ENCODE data around the gene COX6A2. TPM values are rescaled to one million over a fixed set of nuclear protein-coding genes. Genes with fewer than 3 reads are reported as not detected.

The COX6A2 gene
- polyA plus RNA-seq, 2 of the 4 experiments (the other 2 are of a cell fraction), result not detected

- no peak for TF ChIP-seq RNF2 (IDR thresholded peaks at IDR 0.05; ENCODE audit: borderline replicate concordance, low read depth)
- no peak for TF ChIP-seq FOSB (CRISPR knock-in tag; IDR thresholded peaks at IDR 0.05)
- no peak for TF ChIP-seq ZSCAN20 (CRISPR knock-in tag; IDR thresholded peaks at IDR 0.05)
- TF ChIP-seq E2F6 (IDR thresholded peaks at IDR 0.05; ENCODE audit: borderline replicate concordance, low read depth), result no peak
- ATAC-seq (no peak), FAIRE-seq (no peak), DNase-seq (ENCODE audit: low read depth in 1 of 2, low spot score in 1 of 2) (no peak)
- no peak overlapping the region for H3K4me2 ChIP-seq
- no peak overlapping the region for H3K27ac ChIP-seq
- no peaks in the 10 kb centered on the region for H3K4me1 ChIP-seq
- H3K9me3 ChIP-seq, result no peaks in the 10 kb centered on the region
- H3K4me3 ChIP-seq, result no peak overlapping the region
- ChIA-PET POLR2A (no interaction called here), CTCF (interaction anchor here (0.6 to 1.3 kb wide), 4 partner anchors 34 to 164 kb away, joined by 3 to 4 read pairs (median 3); no protein-coding TSS in a partner anchor)
- 80% methylated on average over 11 of the region's 12 CpGs for WGBS (ENCODE audit: missing lambda C conversion rate)
These were observed 48.0 kb downstream of the COX6A2 start for GRCh38 chr16:31380201-31380600.

Other genes with a start within 250 kb of the COX6A2 start
- gene FUS, start 248.2 kb downstream of the COX6A2 start, polyA plus RNA-seq (2011; rRNA removed), result 168 and 224 TPM in 2 replicates
- gene FUS, start 248.2 kb downstream of the COX6A2 start, polyA plus RNA-seq (2017; fragmentation: RNase III; extraction: RNeasy Plus Mini Kit Qiagen cat#74134 plus additional on column Dnase treatment), result 740 to 780 TPM (median 745 TPM) in 3 replicates
- 16.1 and 20.0 TPM in 2 replicates for gene PYCARD, start 225.6 kb downstream of the COX6A2 start, polyA plus RNA-seq (2011; rRNA removed)
- gene PYCARD, start 225.6 kb downstream of the COX6A2 start, polyA plus RNA-seq (2017; fragmentation: RNase III; extraction: RNeasy Plus Mini Kit Qiagen cat#74134 plus additional on column Dnase treatment), result 26.4 to 32.2 TPM (median 30.1 TPM) in 3 replicates
- not detected in 2 replicates for gene TRIM72, start 214.2 kb downstream of the COX6A2 start, polyA plus RNA-seq (2011; rRNA removed)
- gene TRIM72, start 214.2 kb downstream of the COX6A2 start, polyA plus RNA-seq (2017; fragmentation: RNase III; extraction: RNeasy Plus Mini Kit Qiagen cat#74134 plus additional on column Dnase treatment), result 0.04 TPM in 1 of 3 replicates, not detected in the others
- gene PYDC1, start 211.2 kb downstream of the COX6A2 start, polyA plus RNA-seq (2011; rRNA removed), result not detected in 2 replicates
- gene PYDC1, start 211.2 kb downstream of the COX6A2 start, polyA plus RNA-seq (2017; fragmentation: RNase III; extraction: RNeasy Plus Mini Kit Qiagen cat#74134 plus additional on column Dnase treatment), result not detected in 3 replicates
- 0.77 and 0.88 TPM in 2 replicates for gene ITGAM, start 168.4 kb downstream of the COX6A2 start, polyA plus RNA-seq (2011; rRNA removed)
- gene ITGAM, start 168.4 kb downstream of the COX6A2 start, polyA plus RNA-seq (2017; fragmentation: RNase III; extraction: RNeasy Plus Mini Kit Qiagen cat#74134 plus additional on column Dnase treatment), result 0.84 to 1.5 TPM (median 1.3 TPM) in 3 replicates
- gene ITGAX, start 73.2 kb downstream of the COX6A2 start, polyA plus RNA-seq (2011; rRNA removed), result 0.87 and 1.4 TPM in 2 replicates
- gene ITGAX, start 73.2 kb downstream of the COX6A2 start, polyA plus RNA-seq (2017; fragmentation: RNase III; extraction: RNeasy Plus Mini Kit Qiagen cat#74134 plus additional on column Dnase treatment), result 0.35 to 0.79 TPM (median 0.49 TPM) in 3 replicates
- not detected in 2 replicates for gene ITGAD, start 35.0 kb downstream of the COX6A2 start, polyA plus RNA-seq (2011; rRNA removed)
- gene ITGAD, start 35.0 kb downstream of the COX6A2 start, polyA plus RNA-seq (2017; fragmentation: RNase III; extraction: RNeasy Plus Mini Kit Qiagen cat#74134 plus additional on column Dnase treatment), result not detected in 3 replicates
- 0.17 and 0.21 TPM in 2 replicates for gene ZNF843, start 14.4 kb upstream of the COX6A2 start, polyA plus RNA-seq (2011; rRNA removed)
- 0.08 to 0.21 TPM (median 0.13 TPM) in 3 replicates for gene ZNF843, start 14.4 kb upstream of the COX6A2 start, polyA plus RNA-seq (2017; fragmentation: RNase III; extraction: RNeasy Plus Mini Kit Qiagen cat#74134 plus additional on column Dnase treatment)
- gene ARMC5, start 31.1 kb upstream of the COX6A2 start, polyA plus RNA-seq (2011; rRNA removed), result 3.2 and 3.5 TPM in 2 replicates
- gene ARMC5, start 31.1 kb upstream of the COX6A2 start, polyA plus RNA-seq (2017; fragmentation: RNase III; extraction: RNeasy Plus Mini Kit Qiagen cat#74134 plus additional on column Dnase treatment), result 6.0 to 7.4 TPM (median 6.1 TPM) in 3 replicates
- gene TGFB1I1, start 43.8 kb upstream of the COX6A2 start, polyA plus RNA-seq (2011; rRNA removed), result 8.3 and 14.2 TPM in 2 replicates
- gene TGFB1I1, start 43.8 kb upstream of the COX6A2 start, polyA plus RNA-seq (2017; fragmentation: RNase III; extraction: RNeasy Plus Mini Kit Qiagen cat#74134 plus additional on column Dnase treatment), result 68.7 to 81.0 TPM (median 75.1 TPM) in 3 replicates
- 0.07 and 0.09 TPM in 2 replicates for gene SLC5A2, start 54.8 kb upstream of the COX6A2 start, polyA plus RNA-seq (2011; rRNA removed)
- gene SLC5A2, start 54.8 kb upstream of the COX6A2 start, polyA plus RNA-seq (2017; fragmentation: RNase III; extraction: RNeasy Plus Mini Kit Qiagen cat#74134 plus additional on column Dnase treatment), result 0.20 to 0.46 TPM (median 0.41 TPM) in 3 replicates
- 27.8 and 42.4 TPM in 2 replicates for gene RUSF1, start 80.0 kb upstream of the COX6A2 start, polyA plus RNA-seq (2011; rRNA removed)
- 30.7 to 37.7 TPM (median 35.3 TPM) in 3 replicates for gene RUSF1, start 80.0 kb upstream of the COX6A2 start, polyA plus RNA-seq (2017; fragmentation: RNase III; extraction: RNeasy Plus Mini Kit Qiagen cat#74134 plus additional on column Dnase treatment)
- gene AHSP, start 99.5 kb upstream of the COX6A2 start, polyA plus RNA-seq (2011; rRNA removed), result not detected in 2 replicates
- not detected in 3 replicates for gene AHSP, start 99.5 kb upstream of the COX6A2 start, polyA plus RNA-seq (2017; fragmentation: RNase III; extraction: RNeasy Plus Mini Kit Qiagen cat#74134 plus additional on column Dnase treatment)